T-helper 2 cell treated with Interferon-gamma antibody and Interleukin-4, amounts not matched to agents 5 μg/mL and 100 μg/mL, for 36 hours (primary cell): Measurements from ENCODE around the gene INPP4B.
"Not testable (repeated sequence)": the region's sequence is repeated elsewhere in the genome, so short reads cannot be mapped to it uniquely, and the experiment has no call there.

Experiments used
- DNase-seq: peaks from one replicate; pipeline ENCODE4 v3.0.0; 2021; ENCODE audit warnings: low spot score
- H3K27ac Mint-ChIP-seq: one replicate; pipeline ENCODE4 v1.8.0; 2021; ENCODE audit warnings: mild to moderate bottlenecking, mixed read lengths
- H3K27me3 Mint-ChIP-seq: one replicate; pipeline ENCODE4 v1.8.0; 2021; ENCODE audit warnings: low read depth, mixed read lengths
- H3K36me3 Mint-ChIP-seq: one replicate; pipeline ENCODE4 v1.8.0; 2021; ENCODE audit warnings: low read depth, mixed read lengths
- H3K4me1 Mint-ChIP-seq: one replicate; pipeline ENCODE4 v1.8.0; 2021; ENCODE audit warnings: low read depth, mixed read lengths
- H3K4me3 Mint-ChIP-seq: one replicate; pipeline ENCODE4 v1.8.0; 2022; ENCODE audit warnings: mild to moderate bottlenecking, moderate library complexity, mixed read lengths
- H3K9me3 Mint-ChIP-seq: one replicate; pipeline ENCODE4 v1.8.0; 2021; ENCODE audit warnings: mixed read lengths

Gene INPP4B

GRCh38 chr4:142413485-142413884 lies 432.6 kb downstream of the INPP4B start:
- Mint-ChIP-seq H3K27ac (no peak overlapping the region), H3K27me3 (no peaks in the 10 kb centered on the region), H3K36me3 (peaks cover 5% of the 10 kb centered on the region), H3K4me3 (no peak overlapping the region), H3K9me3 (peaks cover 6% of the 10 kb centered on the region), H3K4me1 (peaks cover 67% of the 10 kb centered on the region)
- DNase-seq: no peak

DNA sequence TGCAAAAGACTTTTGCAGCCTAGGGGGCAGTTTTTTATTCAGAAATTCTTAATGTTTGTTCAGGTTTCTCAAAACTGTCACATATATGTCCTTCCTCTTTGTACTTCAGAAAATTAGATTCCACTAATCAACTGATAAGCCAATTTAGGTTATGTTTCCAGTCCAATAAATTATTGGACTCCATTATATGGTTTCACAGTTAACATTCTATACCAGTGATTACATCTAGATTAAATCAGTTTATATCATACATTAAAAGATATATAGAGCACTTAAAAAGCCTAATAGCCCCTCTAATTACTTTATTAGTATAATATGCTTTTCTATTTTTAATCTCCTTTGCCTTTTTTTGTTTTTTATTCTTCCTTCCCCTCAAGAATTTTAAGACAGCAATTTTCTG lies 434.1 kb downstream of the INPP4B start:
- peaks cover 63% of the 10 kb centered on the region for H3K4me1 Mint-ChIP-seq
- peaks cover 5% of the 10 kb centered on the region for H3K36me3 Mint-ChIP-seq
- H3K27ac Mint-ChIP-seq: no peak overlapping the region
- H3K27me3 Mint-ChIP-seq: no peaks in the 10 kb centered on the region
- no peak for DNase-seq
- peaks cover 6% of the 10 kb centered on the region for H3K9me3 Mint-ChIP-seq
- H3K4me3 Mint-ChIP-seq: no peak overlapping the region

DNA sequence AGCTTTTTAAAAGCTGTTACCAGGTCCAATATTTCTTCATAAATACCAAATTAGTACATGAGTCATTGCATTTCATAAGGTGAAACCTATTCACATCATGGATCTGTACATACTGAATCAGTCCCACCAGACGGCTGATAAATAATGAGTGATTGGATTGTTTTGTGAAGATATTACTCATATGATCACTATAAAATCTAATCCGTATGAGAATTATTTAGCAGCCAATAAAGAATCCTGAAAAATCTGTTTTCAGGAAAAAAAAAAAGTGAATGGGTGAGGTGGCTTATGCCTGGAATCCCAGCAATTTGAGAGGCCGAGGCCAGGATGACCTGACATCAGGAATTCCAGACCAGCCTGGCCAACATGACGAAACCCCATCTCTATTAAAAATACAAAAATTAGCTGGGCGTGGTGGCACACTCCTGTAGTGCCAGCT lies 438.1 kb downstream of the INPP4B start:
- H3K4me3 Mint-ChIP-seq: peak overlapping the region; percentile 4
- no peaks in the 10 kb centered on the region for H3K27me3 Mint-ChIP-seq
- H3K4me1 Mint-ChIP-seq: peaks cover 53% of the 10 kb centered on the region
- no peaks in the 10 kb centered on the region for H3K9me3 Mint-ChIP-seq
- H3K27ac Mint-ChIP-seq: peak overlapping the region; percentile 74
- DNase-seq: no peak
- H3K36me3 Mint-ChIP-seq: peaks cover 6% of the 10 kb centered on the region

DNA sequence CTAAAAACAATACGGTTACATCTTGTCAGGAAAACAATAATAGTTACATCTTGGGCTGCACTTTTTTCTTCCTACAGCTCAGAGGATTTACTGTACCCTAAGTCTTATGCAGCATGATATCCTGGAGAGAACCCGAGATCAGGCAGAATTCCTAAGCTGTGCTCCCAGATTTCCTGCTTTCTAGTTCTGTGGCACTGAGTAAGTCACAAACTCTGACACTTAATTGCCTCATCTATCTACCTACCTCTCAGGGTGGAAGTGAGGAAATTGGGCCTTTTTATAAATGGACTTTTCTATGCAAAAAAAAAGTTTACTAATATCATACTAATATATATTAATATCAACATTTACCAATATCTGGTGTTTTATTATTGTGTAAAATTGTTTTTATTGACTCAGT lies 438.5 kb downstream of the INPP4B start:
- Mint-ChIP-seq H3K4me1 (peaks cover 51% of the 10 kb centered on the region), H3K9me3 (no peaks in the 10 kb centered on the region)

GRCh38 chr4:142406917-142407501 lies 439.1 kb downstream of the INPP4B start:
- peak overlapping the region; percentile 94 for H3K4me3 Mint-ChIP-seq

More for the DNA sequence above, 438.5 kb downstream of the INPP4B start:
- peak overlapping the region; percentile 99 for H3K27ac Mint-ChIP-seq
- H3K4me3 Mint-ChIP-seq: peak overlapping the region; percentile 94
- H3K36me3 Mint-ChIP-seq: peaks cover 10% of the 10 kb centered on the region
- no peaks in the 10 kb centered on the region for H3K27me3 Mint-ChIP-seq
- DNase-seq: no peak

GRCh38 chr4:142406499-142406835 lies 439.6 kb downstream of the INPP4B start:
- peak overlapping the region; percentile 99 for H3K27ac Mint-ChIP-seq
- peaks cover 53% of the 10 kb centered on the region for H3K4me1 Mint-ChIP-seq
- H3K27me3 Mint-ChIP-seq: no peaks in the 10 kb centered on the region
- DNase-seq: no peak
- no peaks in the 10 kb centered on the region for H3K9me3 Mint-ChIP-seq
- peaks cover 21% of the 10 kb centered on the region for H3K36me3 Mint-ChIP-seq
- H3K4me3 Mint-ChIP-seq: peak overlapping the region; percentile 94

More at GRCh38 chr4:142406917-142407501, 439.1 kb downstream of the INPP4B start:
- Mint-ChIP-seq H3K36me3 (peaks cover 16% of the 10 kb centered on the region), H3K4me1 (peaks cover 51% of the 10 kb centered on the region), H3K9me3 (no peaks in the 10 kb centered on the region), H3K27me3 (no peaks in the 10 kb centered on the region), H3K27ac (peak overlapping the region; percentile 99)
- peak; percentile 65 for DNase-seq

DNA sequence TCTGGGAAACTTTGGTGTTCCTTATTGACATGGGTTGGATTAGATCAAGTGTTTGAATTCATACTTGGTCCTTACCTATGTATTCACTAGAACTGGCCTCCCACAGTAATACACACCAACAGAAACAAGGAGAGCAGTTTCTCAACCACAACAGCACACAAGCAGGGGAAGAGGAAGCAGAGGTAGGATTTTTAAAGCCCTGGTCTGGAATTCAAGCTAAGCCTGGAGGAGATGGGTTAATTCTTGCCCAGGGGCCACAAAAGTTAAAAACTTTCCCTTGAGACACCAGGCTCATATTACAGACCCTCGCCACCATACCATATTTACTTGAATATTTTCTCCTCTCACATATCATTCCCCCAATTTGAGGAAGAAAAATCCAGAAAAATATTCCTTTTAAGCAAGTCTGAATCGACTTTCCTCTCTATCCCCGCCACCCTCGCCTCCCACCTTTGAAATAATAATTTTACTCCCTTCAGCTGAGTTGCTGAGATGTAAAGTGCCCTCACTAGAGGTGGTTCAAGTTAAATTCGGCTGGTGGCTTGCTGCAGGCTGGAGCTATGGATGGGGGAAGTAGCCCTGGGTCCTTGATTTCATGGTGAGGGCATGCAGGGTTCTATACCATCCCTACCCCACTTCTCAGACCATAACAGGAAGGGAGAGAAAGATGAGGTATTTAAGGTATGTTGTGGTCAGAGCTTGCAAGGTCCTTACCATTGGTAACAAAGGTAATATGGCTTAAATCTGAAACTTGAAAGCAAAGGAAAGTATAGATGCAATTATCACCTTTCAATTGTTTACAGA lies 440.2 kb downstream of the INPP4B start:
- no peak for DNase-seq
- Mint-ChIP-seq H3K27me3 (no peaks in the 10 kb centered on the region), H3K4me1 (peaks cover 51% of the 10 kb centered on the region), H3K9me3 (no peaks in the 10 kb centered on the region), H3K27ac (peak overlapping the region; percentile 99), H3K4me3 (peak overlapping the region; percentile 94), H3K36me3 (peaks cover 25% of the 10 kb centered on the region)

- H3K36me3 Mint-ChIP-seq: peaks cover 32% of the 10 kb centered on the region
- no peaks in the 10 kb centered on the region for H3K9me3 Mint-ChIP-seq
- DNase-seq: peak; percentile 63
- peaks cover 55% of the 10 kb centered on the region for H3K4me1 Mint-ChIP-seq
- H3K27me3 Mint-ChIP-seq: no peaks in the 10 kb centered on the region
- peak overlapping the region; percentile 94 for H3K4me3 Mint-ChIP-seq
- H3K27ac Mint-ChIP-seq: peak overlapping the region; percentile 99
Observed at GRCh38 chr4:142405021-142405694, 440.9 kb downstream of the INPP4B start.

GRCh38 chr4:142404191-142404611 lies 441.9 kb downstream of the INPP4B start:
- Mint-ChIP-seq H3K36me3 (peaks cover 38% of the 10 kb centered on the region), H3K27ac (peak overlapping the region; percentile 99), H3K9me3 (no peaks in the 10 kb centered on the region)

GRCh38 chr4:142402900-142403299 lies 443.2 kb downstream of the INPP4B start:
- Mint-ChIP-seq H3K36me3 (peaks cover 45% of the 10 kb centered on the region), H3K4me3 (peak overlapping the region; percentile 96), H3K27ac (peak overlapping the region; percentile 87), H3K4me1 (peaks cover 60% of the 10 kb centered on the region), H3K27me3 (no peaks in the 10 kb centered on the region), H3K9me3 (no peaks in the 10 kb centered on the region)
- DNase-seq: no peak

More at GRCh38 chr4:142404191-142404611, 441.9 kb downstream of the INPP4B start:
- H3K4me1 Mint-ChIP-seq: peaks cover 58% of the 10 kb centered on the region
- no peaks in the 10 kb centered on the region for H3K27me3 Mint-ChIP-seq
- DNase-seq: peak; percentile 76
- H3K4me3 Mint-ChIP-seq: peak overlapping the region; percentile 94

- Mint-ChIP-seq H3K36me3 (peaks cover 47% of the 10 kb centered on the region), H3K4me3 (peak overlapping the region; percentile 96), H3K27me3 (no peaks in the 10 kb centered on the region), H3K4me1 (peaks cover 57% of the 10 kb centered on the region), H3K27ac (peak overlapping the region; percentile 87), H3K9me3 (no peaks in the 10 kb centered on the region)
- no peak for DNase-seq
Observed at GRCh38 chr4:142402156-142402555, 443.9 kb downstream of the INPP4B start.

DNA sequence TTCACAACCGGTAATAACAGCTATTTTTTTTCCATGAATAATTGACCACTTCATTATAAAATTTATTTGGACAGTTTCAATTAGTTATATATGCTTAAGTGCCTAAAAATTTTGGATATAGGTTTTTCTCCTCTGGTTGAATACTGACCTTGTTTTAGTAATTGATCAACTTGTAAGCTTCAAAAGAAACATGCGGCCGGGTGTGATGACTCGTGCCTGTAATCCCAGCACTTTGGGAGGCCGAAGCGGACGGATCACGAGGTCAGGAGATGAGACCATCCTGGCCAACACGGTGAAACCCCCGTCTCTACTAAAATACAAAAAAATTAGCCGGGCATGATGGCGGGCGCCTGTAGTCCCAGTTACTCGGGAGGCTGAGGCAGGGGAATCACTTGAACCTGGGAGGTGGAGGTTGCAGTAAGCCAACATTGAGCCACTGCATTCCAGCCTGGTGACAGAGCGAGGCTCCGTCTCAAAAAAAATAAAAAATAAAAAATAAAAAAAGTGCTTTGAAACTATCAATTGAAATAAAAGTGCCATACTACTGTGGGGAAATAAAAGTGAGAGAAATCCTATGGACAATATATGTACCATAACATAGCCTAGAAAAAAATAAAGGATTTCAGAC lies 448.6 kb downstream of the INPP4B start:
- H3K36me3 Mint-ChIP-seq: peaks cover 81% of the 10 kb centered on the region
- not testable (repeated sequence) for H3K27me3 Mint-ChIP-seq, DNase-seq, H3K9me3 Mint-ChIP-seq
- H3K27ac Mint-ChIP-seq: peak overlapping the region; percentile 64
- H3K4me1 Mint-ChIP-seq: peaks cover 69% of the 10 kb centered on the region
- H3K4me3 Mint-ChIP-seq: peak overlapping the region; percentile 60

GRCh38 chr4:142396279-142396678 lies 449.8 kb downstream of the INPP4B start:
- H3K4me3 Mint-ChIP-seq: peak overlapping the region; percentile 39
- no peak for DNase-seq
- peaks cover 8% of the 10 kb centered on the region for H3K9me3 Mint-ChIP-seq
- H3K27ac Mint-ChIP-seq: peak overlapping the region; percentile 38
- no peaks in the 10 kb centered on the region for H3K27me3 Mint-ChIP-seq
- H3K4me1 Mint-ChIP-seq: peaks cover 66% of the 10 kb centered on the region
- H3K36me3 Mint-ChIP-seq: peaks cover 80% of the 10 kb centered on the region
